A549 (cell line): ENCODE data around the gene DPEP2. TPM values are rescaled to one million over a fixed set of nuclear protein-coding genes. Genes with fewer than 3 reads are reported as not detected.

Experiments used
- ATAC-seq, 2 experiments: fragments of 200-7000 bp in 1 of 2; fragments of >200 bp in 1 of 2; cut with Nextera tagmentation in 1 of 2; cut with Tn5 transposase in 1 of 2; 3 replicates each; pipeline versions ENCODE4 v1.8.0 to v1.9.1; 2018 to 2020; ENCODE audit warnings: mild to moderate bottlenecking in 1 of 2, moderate library complexity in 1 of 2
- CTCF ChIA-PET: fragments of 300-600 bp; sonication (Branson Sonifier 250); formaldehyde crosslinking; extraction: SDS; loops from one replicate; lab custom pipeline; 2021; ENCODE audit warnings: antibody characterized with exemption, inconsistent platforms; lab: Yijun Ruan, JAX
- POLR2A ChIA-PET: fragments of 350-600 bp; formaldehyde crosslinking; extraction: SDS; loops from one replicate; lab custom pipeline; 2021; ENCODE audit warnings: antibody characterized with exemption, inconsistent platforms; lab: Yijun Ruan, JAX
- DNase-seq, 2 experiments: peaks; one replicate each; pipeline versions ENCODE4 v3.0.0 to v3.0.0-alpha.2; 2011 to 2016; ENCODE audit warnings: low read depth in 1 of 2, low spot score in 1 of 2
- FAIRE-seq: peaks from 2 replicates; lab custom pipeline; 2011; peaks lifted over from hg19 to GRCh38; lab: Jason Lieb, UNC
- H3K27ac ChIP-seq, 2 experiments: fragments of >200 bp; sonication (Bioruptor Twin); formaldehyde crosslinking; 3 replicates each; pipeline ENCODE4 v1.5.1; 2016 to 2017
- H3K4me1 ChIP-seq: fragments of >200 bp; sonication (Bioruptor Twin); formaldehyde crosslinking; 3 replicates; pipeline ENCODE4 v1.6.1; 2016
- H3K4me2 ChIP-seq: fragments of >200 bp; sonication (Bioruptor Twin); formaldehyde crosslinking; 3 replicates; pipeline ENCODE4 v1.6.1; 2016
- H3K4me3 ChIP-seq: fragments of >200 bp; sonication (Bioruptor Twin); formaldehyde crosslinking; 3 replicates; pipeline ENCODE4 v1.5.1; 2016
- H3K9me3 ChIP-seq: fragments of >200 bp; sonication (Bioruptor Twin); formaldehyde crosslinking; 3 replicates; pipeline ENCODE4 v1.6.1; 2016
- EP300 ChIP-seq, 2 experiments: fragments of >200 bp; sonication (Bioruptor Twin); formaldehyde crosslinking; IDR thresholded peaks; 2 replicates in 1 of 2; 3 replicates in 1 of 2; pipeline ENCODE4 v1.6.1; 2016 to 2017
- FOSL2 ChIP-seq, 2 experiments: fragments of 450-650 bp in 1 of 2; fragments of >200 bp in 1 of 2; sonication (Bioruptor Twin) in 1 of 2; formaldehyde crosslinking; IDR thresholded peaks; 2 replicates each; pipeline versions ENCODE4 v1.5.0 to v1.6.1; 2016 to 2020; ENCODE audit warnings: mild to moderate bottlenecking in 1 of 2, moderate library complexity in 1 of 2
- HOXA7 ChIP-seq: fragments of 250-450 bp; sonication (Bioruptor Pico); IDR thresholded peaks from 2 replicates; pipeline ENCODE4 v1.5.0; 2020; ENCODE audit warnings: mild to moderate bottlenecking, moderate library complexity
- HOXB13 ChIP-seq: fragments of 250-450 bp; sonication (Bioruptor Pico); IDR thresholded peaks from 2 replicates; pipeline ENCODE4 v1.5.0; 2020; ENCODE audit warnings: low read depth, mild to moderate bottlenecking, moderate library complexity
- HOXB5 ChIP-seq: fragments of 250-450 bp; sonication (Bioruptor Pico); IDR thresholded peaks from 2 replicates; pipeline ENCODE4 v1.5.0; 2020; ENCODE audit warnings: mild to moderate bottlenecking, moderate library complexity
- MAFK ChIP-seq: fragments of 450-650 bp; IDR thresholded peaks from 2 replicates; pipeline ENCODE4 v1.6.1; 2014; ENCODE audit not compliant: partially characterized antibody
- MAZ ChIP-seq: fragments of 150-350 bp; IDR thresholded peaks from 2 replicates; pipeline ENCODE4 v1.6.1; 2014; ENCODE audit warnings: antibody characterized with exemption, low read depth, low read length, borderline replicate concordance
- MYC ChIP-seq: IDR thresholded peaks from 2 replicates; pipeline ENCODE4 v1.6.1; 2012; ENCODE audit warnings: mild to moderate bottlenecking, inconsistent platforms, low read length, improper control_type of control experiment, borderline replicate concordance
- NR3C1 ChIP-seq: fragments of >200 bp; sonication (Bioruptor Twin); formaldehyde crosslinking; IDR thresholded peaks from 3 replicates; pipeline ENCODE4 v1.6.1; 2017
- POLR2A ChIP-seq: IDR thresholded peaks from 2 replicates; pipeline ENCODE4 v1.6.1; 2012; ENCODE audit warnings: mild to moderate bottlenecking, low read length
- POLR2AphosphoS2 ChIP-seq: conservative IDR thresholded peaks from 2 replicates; pipeline ENCODE4 v1.6.1; 2012; ENCODE audit warnings: low read length, improper control_type of control experiment, inconsistent platforms
- RARB ChIP-seq: fragments of 250-450 bp; sonication (Bioruptor Pico); IDR thresholded peaks from 2 replicates; pipeline ENCODE4 v1.8.0; 2021; ENCODE audit warnings: mild to moderate bottlenecking, moderate library complexity
- RFX5 ChIP-seq: fragments of 450-650 bp; IDR thresholded peaks from 2 replicates; pipeline ENCODE4 v1.7.1; 2014; ENCODE audit warnings: antibody characterized with exemption, mild to moderate bottlenecking, moderate library complexity
- RNF2 ChIP-seq: fragments of 200-600 bp; sonication (generic); IDR thresholded peaks from 2 replicates; pipeline ENCODE4 v1.6.1; 2016; ENCODE audit warnings: low read depth, mild to moderate bottlenecking, antibody characterized with exemption, moderate library complexity, borderline replicate concordance
- SREBF2 ChIP-seq: fragments of 450-650 bp; IDR thresholded peaks from 2 replicates; pipeline ENCODE4 v1.6.1; 2014; ENCODE audit warnings: mild to moderate bottlenecking, moderate library complexity
- TFCP2L1 ChIP-seq: fragments of 250-450 bp; sonication (Bioruptor Pico); IDR thresholded peaks from 2 replicates; pipeline ENCODE4 v1.5.0; 2021; ENCODE audit warnings: mild to moderate bottlenecking
- TP53 ChIP-seq: fragments of 250-450 bp; sonication (Bioruptor Pico); IDR thresholded peaks from 2 replicates; pipeline ENCODE4 v1.5.0; 2021; ENCODE audit warnings: mild to moderate bottlenecking, moderate library complexity
- ZC3H11A ChIP-seq: fragments of 450-650 bp; IDR thresholded peaks from 2 replicates; pipeline ENCODE4 v1.6.1; 2014; ENCODE audit warnings: antibody characterized with exemption, mild to moderate bottlenecking
- ZFP36 ChIP-seq: fragments of 450-650 bp; IDR thresholded peaks from 2 replicates; pipeline ENCODE4 v1.6.1; 2014; ENCODE audit warnings: borderline replicate concordance; ENCODE audit not compliant: partially characterized antibody
- ZSCAN20 ChIP-seq: fragments of 250-450 bp; sonication (Bioruptor Pico); IDR thresholded peaks from 2 replicates; pipeline ENCODE4 v1.8.0; 2022; ENCODE audit warnings: mild to moderate bottlenecking, moderate library complexity
- WGBS: methylation state at CpG from one replicate; pipeline ENCODE4 v1.1.6; 2017; ENCODE audit errors: missing lambda C conversion rate; 5-methylcytosine and 5-hydroxymethylcytosine counted together
- polyA plus RNA-seq, 4 experiments: library from polyadenylated mRNA; depleted of rRNA in 3 of 4; stranded (reverse); fragments of >200 nt; fragmentation: RNase III in 1 of 4; extraction: RNeasy Plus Mini Kit Qiagen cat#74134 plus additional on column Dnase treatment in 1 of 4; gene quantifications; 2 replicates in 3 of 4; 3 replicates in 1 of 4; pipeline ENCODE4 v1.2.3, GENCODE V29; 2011 to 2017
- TF ChIP-seq, protein P1 (sequence below): fragments of >200 bp; sonication (Bioruptor Twin); formaldehyde crosslinking; IDR thresholded peaks from 3 replicates; pipeline ENCODE4 v1.5.1; 2016
- TF ChIP-seq, protein P2 (sequence below): fragments of 250-450 bp; sonication (Bioruptor Pico); IDR thresholded peaks from 2 replicates; pipeline ENCODE4 v1.5.0; 2021; ENCODE audit warnings: mild to moderate bottlenecking, moderate library complexity, borderline replicate concordance
- TF ChIP-seq, protein P3 (sequence below): IDR thresholded peaks from 2 replicates; pipeline ENCODE4 v1.6.1; 2012; ENCODE audit warnings: low read depth, borderline replicate concordance

DPEP2 gene
- polyA plus RNA-seq, 2 of the 4 experiments (the other 2 are of a cell fraction) = not detected

DNA sequence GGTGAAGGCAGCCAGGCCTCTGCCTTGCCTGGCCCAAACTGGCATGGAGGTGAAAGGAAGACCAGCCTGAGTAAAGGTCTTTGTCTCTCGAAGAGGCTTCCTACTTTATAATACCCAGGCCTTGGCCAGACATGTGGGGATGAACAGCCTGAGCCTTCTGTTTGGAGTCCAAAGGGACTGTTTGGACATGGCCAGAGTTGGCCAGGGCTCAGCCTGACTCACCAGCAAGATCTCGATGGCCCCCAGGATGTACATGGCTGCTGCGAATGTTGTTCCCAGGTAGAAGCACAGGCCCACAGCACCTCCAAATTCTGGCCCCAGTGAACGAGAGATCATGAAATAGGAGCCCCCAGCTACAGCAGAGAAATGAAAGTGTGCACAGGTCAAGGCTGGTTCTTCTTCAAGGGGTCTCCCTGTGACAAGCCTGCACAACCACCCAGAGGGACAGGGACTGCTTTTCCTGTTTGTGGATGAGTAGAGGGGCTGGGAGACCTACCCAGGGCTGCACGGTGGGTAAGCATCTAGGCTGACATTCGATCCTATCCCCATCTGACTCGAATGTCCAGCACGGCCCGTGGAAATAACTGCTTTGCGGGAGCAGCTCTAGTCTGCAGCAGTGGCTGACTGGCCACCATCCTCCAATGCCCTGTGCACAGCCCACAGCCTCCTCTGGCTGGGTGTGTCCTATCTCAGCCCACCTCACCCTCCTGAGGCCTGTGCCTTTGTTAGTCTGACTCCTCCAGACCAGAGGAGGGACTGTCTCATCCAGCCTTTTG is 44.7 kb downstream of the DPEP2 start:
- Histone ChIP-seq H3K9me3 (no peaks in the 10 kb centered on the region), H3K4me2 (no peak overlapping the region), H3K4me1 (no peaks in the 10 kb centered on the region), H3K27ac (no peak overlapping the region), H3K4me3 (no peak overlapping the region)
- no peak for TF ChIP-seq TP53 (CRISPR knock-in tag)
- no peak for TF ChIP-seq ZSCAN20 (CRISPR knock-in tag)
- no peak for TF ChIP-seq EP300 (IDR thresholded peaks at IDR 0.05)
- TF ChIP-seq, protein P1, sequence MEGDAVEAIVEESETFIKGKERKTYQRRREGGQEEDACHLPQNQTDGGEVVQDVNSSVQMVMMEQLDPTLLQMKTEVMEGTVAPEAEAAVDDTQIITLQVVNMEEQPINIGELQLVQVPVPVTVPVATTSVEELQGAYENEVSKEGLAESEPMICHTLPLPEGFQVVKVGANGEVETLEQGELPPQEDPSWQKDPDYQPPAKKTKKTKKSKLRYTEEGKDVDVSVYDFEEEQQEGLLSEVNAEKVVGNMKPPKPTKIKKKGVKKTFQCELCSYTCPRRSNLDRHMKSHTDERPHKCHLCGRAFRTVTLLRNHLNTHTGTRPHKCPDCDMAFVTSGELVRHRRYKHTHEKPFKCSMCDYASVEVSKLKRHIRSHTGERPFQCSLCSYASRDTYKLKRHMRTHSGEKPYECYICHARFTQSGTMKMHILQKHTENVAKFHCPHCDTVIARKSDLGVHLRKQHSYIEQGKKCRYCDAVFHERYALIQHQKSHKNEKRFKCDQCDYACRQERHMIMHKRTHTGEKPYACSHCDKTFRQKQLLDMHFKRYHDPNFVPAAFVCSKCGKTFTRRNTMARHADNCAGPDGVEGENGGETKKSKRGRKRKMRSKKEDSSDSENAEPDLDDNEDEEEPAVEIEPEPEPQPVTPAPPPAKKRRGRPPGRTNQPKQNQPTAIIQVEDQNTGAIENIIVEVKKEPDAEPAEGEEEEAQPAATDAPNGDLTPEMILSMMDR = no peak
- no peak for TF ChIP-seq MYC
- no peak for TF ChIP-seq HOXB13 (CRISPR knock-in tag)
- DNase-seq (no peak), FAIRE-seq (no peak), ATAC-seq (peak; percentile 16 to 22; a peak in 3 of 6 replicates)
- ChIA-PET CTCF (interaction anchor here (0.8 to 8.4 kb wide), 4 partner anchors 11 to 138 kb away, joined by 3 to 54 read pairs (median 6); partner anchors contain the start of gene LCAT), POLR2A (interaction anchor here (0.5 kb wide), 1 partner anchor 86 kb away, joined by 5 read pairs; no protein-coding TSS in a partner anchor)
- 85% methylated on average over 10 of the region's 10 CpGs for WGBS

DNA sequence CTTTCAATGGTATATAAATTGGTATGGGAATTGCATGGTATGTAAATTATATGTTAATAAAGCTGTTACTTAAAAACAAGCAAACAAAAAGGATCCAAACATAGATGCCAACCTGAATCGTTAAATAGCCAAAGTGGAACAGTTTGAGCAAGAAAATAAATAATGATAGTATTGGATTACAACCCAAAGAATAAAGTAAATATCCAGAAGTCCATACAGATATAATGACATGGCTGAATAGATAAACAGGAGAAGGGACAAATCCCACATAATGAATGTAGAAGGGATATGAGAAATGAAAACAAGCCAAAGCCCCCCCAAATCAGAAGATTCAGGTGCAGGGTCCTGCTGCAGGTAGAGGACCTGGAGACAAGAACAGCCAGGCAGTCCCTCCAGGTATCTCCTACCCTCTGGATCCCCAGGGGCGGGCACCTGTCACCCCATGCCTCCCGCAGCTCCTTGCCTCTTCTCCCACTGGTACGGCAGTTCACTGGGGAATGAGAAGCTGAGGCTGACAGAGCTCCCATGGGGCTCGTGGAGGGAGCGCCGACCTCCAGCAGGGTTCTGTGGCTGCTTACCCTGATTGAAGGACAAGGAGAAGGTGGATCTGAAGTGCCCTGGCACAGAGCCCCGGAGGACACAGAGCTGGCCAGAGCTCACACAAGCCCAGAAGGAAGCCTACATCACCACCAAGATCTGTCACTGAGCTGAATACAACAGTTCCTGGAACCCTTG is 45.5 kb downstream of the DPEP2 start:
- H3K4me3 ChIP-seq = no peak overlapping the region
- no peaks in the 10 kb centered on the region for H3K4me1 ChIP-seq
- FAIRE-seq (no peak), ATAC-seq (no peak), DNase-seq (no peak)
- H3K27ac ChIP-seq = no peak overlapping the region
- 90% methylated on average over 4 of the region's 8 CpGs for WGBS
- ChIA-PET CTCF (interaction anchor here (0.8 to 8.4 kb wide), 3 partner anchors 12 to 138 kb away, joined by 3 to 54 read pairs (median 8); partner anchors contain the start of gene LCAT), POLR2A (interaction anchor here (0.5 kb wide), 1 partner anchor 87 kb away, joined by 5 read pairs; no protein-coding TSS in a partner anchor)
- no peak overlapping the region for H3K4me2 ChIP-seq
- H3K9me3 ChIP-seq = no peaks in the 10 kb centered on the region
- TF ChIP-seq ZC3H11A = no peak

DNA sequence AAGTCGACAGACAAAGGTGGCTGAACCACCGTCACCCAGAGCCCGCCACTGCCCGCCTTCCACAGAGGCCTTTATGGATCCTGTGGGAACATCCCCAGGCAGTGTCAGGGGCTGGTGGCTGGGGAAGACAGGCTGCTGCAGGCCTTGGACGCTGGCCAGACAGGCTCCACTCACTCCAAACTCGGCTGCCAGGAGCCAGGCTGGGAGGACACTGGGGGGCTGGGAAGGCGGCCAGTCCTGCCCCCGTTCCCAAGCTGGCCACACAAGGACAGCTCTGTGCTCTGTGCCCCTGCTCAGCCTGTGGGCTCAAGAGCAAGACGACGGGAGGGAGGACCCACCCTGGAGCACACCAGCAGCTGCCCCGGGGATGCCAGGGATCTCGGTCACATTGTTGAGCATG is 47.8 kb downstream of the DPEP2 start:
- Histone ChIP-seq H3K4me2 (no peak overlapping the region), H3K27ac (no peak overlapping the region), H3K4me1 (no peaks in the 10 kb centered on the region), H3K4me3 (no peak overlapping the region), H3K9me3 (no peaks in the 10 kb centered on the region)
- CTCF ChIA-PET = interaction anchor here (1.1 to 8.4 kb wide), 3 partner anchors 10 to 135 kb away, joined by 3 to 54 read pairs (median 4); partner anchors contain the start of gene LCAT
- POLR2A ChIA-PET = no interaction called here
- no peak for DNase-seq
- WGBS = 81% methylated on average over 9 of the region's 12 CpGs
- no peak for FAIRE-seq
- TF ChIP-seq POLR2A (no peak), HOXA7 (CRISPR knock-in tag) (no peak), ZFP36 (no peak), RFX5 (no peak), TFCP2L1 (CRISPR knock-in tag) (no peak), MAZ (no peak), RNF2 (no peak), ZC3H11A (no peak), NR3C1 (no peak), SREBF2 (no peak), HOXB5 (CRISPR knock-in tag) (no peak), FOSL2 (IDR thresholded peaks at IDR 0.05) (no peak), FOSL2 (CRISPR knock-in tag; IDR thresholded peaks at IDR 0.05) (no peak), MAFK (no peak), POLR2AphosphoS2 (no peak), RARB (CRISPR knock-in tag) (no peak)
- TF ChIP-seq, protein P2, sequence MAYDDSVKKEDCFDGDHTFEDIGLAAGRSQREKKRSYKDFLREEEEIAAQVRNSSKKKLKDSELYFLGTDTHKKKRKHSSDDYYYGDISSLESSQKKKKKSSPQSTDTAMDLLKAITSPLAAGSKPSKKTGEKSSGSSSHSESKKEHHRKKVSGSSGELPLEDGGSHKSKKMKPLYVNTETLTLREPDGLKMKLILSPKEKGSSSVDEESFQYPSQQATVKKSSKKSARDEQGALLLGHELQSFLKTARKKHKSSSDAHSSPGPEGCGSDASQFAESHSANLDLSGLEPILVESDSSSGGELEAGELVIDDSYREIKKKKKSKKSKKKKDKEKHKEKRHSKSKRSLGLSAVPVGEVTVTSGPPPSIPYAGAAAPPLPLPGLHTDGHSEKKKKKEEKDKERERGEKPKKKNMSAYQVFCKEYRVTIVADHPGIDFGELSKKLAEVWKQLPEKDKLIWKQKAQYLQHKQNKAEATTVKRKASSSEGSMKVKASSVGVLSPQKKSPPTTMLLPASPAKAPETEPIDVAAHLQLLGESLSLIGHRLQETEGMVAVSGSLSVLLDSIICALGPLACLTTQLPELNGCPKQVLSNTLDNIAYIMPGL = no peak
- TF ChIP-seq, protein P3, sequence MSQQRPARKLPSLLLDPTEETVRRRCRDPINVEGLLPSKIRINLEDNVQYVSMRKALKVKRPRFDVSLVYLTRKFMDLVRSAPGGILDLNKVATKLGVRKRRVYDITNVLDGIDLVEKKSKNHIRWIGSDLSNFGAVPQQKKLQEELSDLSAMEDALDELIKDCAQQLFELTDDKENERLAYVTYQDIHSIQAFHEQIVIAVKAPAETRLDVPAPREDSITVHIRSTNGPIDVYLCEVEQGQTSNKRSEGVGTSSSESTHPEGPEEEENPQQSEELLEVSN = no peak
- TF ChIP-seq, protein P1 = no peak
- no peak for ATAC-seq
